ENCODE results near the gene CLASRP. TPM values are rescaled to one million over a fixed set of nuclear protein-coding genes. Genes with fewer than 3 reads are reported as not detected.

Gene CLASRP
- polyA plus RNA-seq, 2 of the 4 experiments (the other 2 are of a cell fraction): 39.0 to 86.4 TPM

GRCh38 chr19:45008552-45008951, 30.3 kb upstream of the CLASRP start:
- no peaks in the 10 kb centered on the region; the same call in 2 of the 3 replicates for H3K4me1 ChIP-seq
- no peak overlapping the region for H3K4me3 ChIP-seq
- no peak for DNase-seq (ENCODE audit: low read depth in 1 of 2, low spot score in 1 of 2)
- TF ChIP-seq POLR2AphosphoS2 (conservative IDR thresholded peaks at IDR 0.05; ENCODE audit: low read length) (no peak), GATA3 (IDR thresholded peaks at IDR 0.05; ENCODE audit: borderline replicate concordance) (no peak), TP53 (CRISPR knock-in tag; IDR thresholded peaks at IDR 0.05) (no peak), FOSB (CRISPR knock-in tag; IDR thresholded peaks at IDR 0.05) (no peak), ESRRA (IDR thresholded peaks at IDR 0.05; ENCODE audit: borderline replicate concordance, low read length) (no peak), KDM1A (IDR thresholded peaks at IDR 0.05; ENCODE audit: low read depth) (no peak), TFCP2L1 (CRISPR knock-in tag; IDR thresholded peaks at IDR 0.05) (no peak)
- no peaks in the 10 kb centered on the region for H3K9me3 ChIP-seq
- no peak overlapping the region for H3K27ac ChIP-seq
- H3K4me2 ChIP-seq: no peak overlapping the region
- peak; percentile 30 to 42; a peak in 4 of 6 replicates for ATAC-seq
- POLR2A ChIA-PET: no interaction called here
- FAIRE-seq: no peak
- CTCF ChIA-PET: interaction anchor here (1.0 kb wide), 2 partner anchors 9 to 51 kb away, joined by 3 to 4 read pairs; no protein-coding TSS in a partner anchor
- 88% methylated on average over 10 of the region's 10 CpGs for WGBS (ENCODE audit: missing lambda C conversion rate)

- FAIRE-seq (no peak), DNase-seq (ENCODE audit: low read depth in 1 of 2, low spot score in 1 of 2) (no peak), ATAC-seq (no peak)
- WGBS (ENCODE audit: missing lambda C conversion rate): 94% methylated on average over 9 of the region's 9 CpGs
- Histone ChIP-seq H3K27ac (no peak overlapping the region), H3K4me2 (no peak overlapping the region), H3K4me1 (no peaks in the 10 kb centered on the region; the same call in 2 of the 3 replicates), H3K9me3 (no peaks in the 10 kb centered on the region), H3K4me3 (no peak overlapping the region)
- TF ChIP-seq RFX5 (IDR thresholded peaks at IDR 0.05) (no peak), JUNB (IDR thresholded peaks at IDR 0.05) (no peak), EHMT2 (IDR thresholded peaks at IDR 0.05; ENCODE audit: low read depth) (no peak), BCL3 (IDR thresholded peaks at IDR 0.05) (no peak), RNF2 (IDR thresholded peaks at IDR 0.05; ENCODE audit: borderline replicate concordance, low read depth) (no peak), ATOH8 (CRISPR knock-in tag; IDR thresholded peaks at IDR 0.05; ENCODE audit: low read depth) (no peak), SREBF2 (IDR thresholded peaks at IDR 0.05) (no peak), ZC3H11A (IDR thresholded peaks at IDR 0.05) (no peak), HOXB13 (CRISPR knock-in tag; IDR thresholded peaks at IDR 0.05; ENCODE audit: low read depth) (no peak), RCOR1 (IDR thresholded peaks at IDR 0.05; ENCODE audit: low read depth, low read length) (no peak), TFCP2L1 (CRISPR knock-in tag; IDR thresholded peaks at IDR 0.05) (no peak), MAX (IDR thresholded peaks at IDR 0.05) (no peak), FOSB (CRISPR knock-in tag; IDR thresholded peaks at IDR 0.05) (no peak), HES2 (IDR thresholded peaks at IDR 0.05) (no peak), POLR2A (IDR thresholded peaks at IDR 0.05; ENCODE audit: low read length) (no peak), ELK1 (IDR thresholded peaks at IDR 0.05; ENCODE audit: low read depth, low read length) (no peak)
- POLR2A ChIA-PET: no interaction called here
- CTCF ChIA-PET: interaction anchor here (0.7 to 1.9 kb wide), 2 partner anchors 50 to 59 kb away, joined by 3 to 9 read pairs; no protein-coding TSS in a partner anchor
These were observed 29.1 kb upstream of the CLASRP start for GRCh38 chr19:45009625-45010255.

All from A549 (cell line).